NOMO-1 treated with DMSO at 0.1 percent for 48 hours (cell line): ENCODE measurements around the gene CIDEC.
"Not testable (repeated sequence)": the region's sequence is repeated elsewhere in the genome, so short reads cannot be mapped to it uniquely, and the experiment has no call there.

ENCODE experiments used
- DNase-seq: peaks from one replicate; lab custom pipeline; 2025; ENCODE audit not compliant: unreplicated experiment; lab: John Stamatoyannopoulos, UW

Gene CIDEC

GRCh38 chr3:9902372-9903237 is 22.6 kb upstream of the CIDEC start, which contains the start of gene IL17RE:
IL17RE (plus strand) TSS chr3:9902848; CDS start chr3:9902933, 85 bp downstream.
- no peak for DNase-seq

- DNase-seq, result no peak
Observed at GRCh38 chr3:9901967-9902366, 21.9 kb upstream of the CIDEC start.

- not testable (repeated sequence) for DNase-seq
Observed at GRCh38 chr3:9900965-9901415, 20.9 kb upstream of the CIDEC start.

GRCh38 chr3:9899289-9899791 is 19.3 kb upstream of the CIDEC start:
- DNase-seq, result no peak

- DNase-seq, result no peak
Observed at GRCh38 chr3:9898467-9899241, 18.6 kb upstream of the CIDEC start.

GRCh38 chr3:9897408-9898372 is 17.6 kb upstream of the CIDEC start:
- no peak for DNase-seq

- not testable (repeated sequence) for DNase-seq
Observed at GRCh38 chr3:9896755-9897407, 16.8 kb upstream of the CIDEC start.

GRCh38 chr3:9895715-9896114 is 15.7 kb upstream of the CIDEC start:
- not testable (repeated sequence) for DNase-seq

- DNase-seq, result no peak
Observed at GRCh38 chr3:9893739-9894138, 13.7 kb upstream of the CIDEC start.

GRCh38 chr3:9891072-9891622 is 11.1 kb upstream of the CIDEC start:
- no peak for DNase-seq

GRCh38 chr3:9890249-9891071 is 10.4 kb upstream of the CIDEC start, which contains the start of gene JAGN1:
JAGN1 (plus strand) TSS chr3:9890610; CDS start chr3:9890723, 113 bp downstream.
- DNase-seq, result peak; percentile 82

GRCh38 chr3:9889405-9889804 is 9.4 kb upstream of the CIDEC start:
- no peak for DNase-seq

GRCh38 chr3:9888540-9888939 is 8.5 kb upstream of the CIDEC start:
- no peak for DNase-seq

GRCh38 chr3:9887480-9887879 is 7.4 kb upstream of the CIDEC start:
- peak; percentile 39 for DNase-seq

GRCh38 chr3:9886328-9886727 is 6.3 kb upstream of the CIDEC start:
- DNase-seq, result no peak

- no peak for DNase-seq
Observed at GRCh38 chr3:9884555-9885165, 4.6 kb upstream of the CIDEC start.

- no peak for DNase-seq
Observed at GRCh38 chr3:9883706-9884554, 3.9 kb upstream of the CIDEC start.
